A673 (cell line): ENCODE results near the gene ADAMTS5. TPM values are rescaled to one million over a fixed set of nuclear protein-coding genes. Genes with fewer than 3 reads are reported as not detected.

Experiments used
- BruUV-seq: library from RNA; stranded (reverse); fragments of 400-500 nt; replicated peaks from 2 replicates; lab custom pipeline; 2021; lab: Mats Ljungman, UMichigan
- CTCF ChIA-PET: fragments of 300-600 bp; sonication (Branson Sonifier 250); formaldehyde crosslinking; loops from one replicate; lab custom pipeline; 2022; ENCODE audit warnings: antibody characterized with exemption; lab: Charles Lee
- POLR2A ChIA-PET: fragments of 300-600 bp; sonication (Branson Sonifier 250); formaldehyde crosslinking; loops from one replicate; lab custom pipeline; 2022; ENCODE audit warnings: antibody characterized with exemption; ENCODE audit not compliant: low non-redundant PET; lab: Charles Lee
- DNase-seq: peaks from one replicate; pipeline ENCODE4 v3.0.0-alpha.2; 2015; ENCODE audit warnings: low spot score
- H3K27ac ChIP-seq: fragments of 200-600 bp; sonication (generic); 2 replicates; pipeline ENCODE4 v1.5.1; 2016; ENCODE audit warnings: mixed run types, low read depth, mild to moderate bottlenecking, mixed read lengths, antibody characterized with exemption, low read length; ENCODE audit not compliant: poor library complexity, severe bottlenecking
- H3K27me3 ChIP-seq: fragments of 200-600 bp; sonication (generic); replicated peaks from 2 replicates; pipeline ENCODE4 v1.6.1; 2017; ENCODE audit warnings: mixed run types, low read depth, mild to moderate bottlenecking, mixed read lengths, antibody characterized with exemption, low read length; ENCODE audit not compliant: insufficient read depth, poor library complexity
- H3K36me3 ChIP-seq: fragments of 200-600 bp; sonication (generic); 2 replicates; pipeline ENCODE4 v1.6.1; 2016; ENCODE audit warnings: mixed run types, mild to moderate bottlenecking, mixed read lengths, antibody characterized with exemption, low read length; ENCODE audit not compliant: insufficient read depth, poor library complexity, severe bottlenecking
- H3K4me1 ChIP-seq: fragments of 200-600 bp; sonication (generic); 2 replicates; pipeline ENCODE4 v1.6.1; 2017; ENCODE audit warnings: mixed run types, mild to moderate bottlenecking, mixed read lengths, antibody characterized with exemption, low read length; ENCODE audit not compliant: insufficient read depth, poor library complexity, severe bottlenecking
- H3K4me3 ChIP-seq: fragments of 200-600 bp; sonication (generic); 2 replicates; pipeline ENCODE4 v1.5.1; 2016; ENCODE audit warnings: low read depth, mixed run types, mild to moderate bottlenecking, mixed read lengths, low read length; ENCODE audit not compliant: poor library complexity, severe bottlenecking
- H3K9me3 ChIP-seq: fragments of 200-600 bp; sonication (generic); 2 replicates; pipeline ENCODE4 v1.6.1; 2016; ENCODE audit warnings: mixed run types, low read depth, mild to moderate bottlenecking, mixed read lengths, antibody characterized with exemption, low read length; ENCODE audit not compliant: poor library complexity, severe bottlenecking
- EZH2 ChIP-seq: fragments of 200-600 bp; sonication (generic); IDR thresholded peaks from 2 replicates; pipeline ENCODE4 v1.6.1; 2017; ENCODE audit warnings: borderline replicate concordance, low read depth, mild to moderate bottlenecking, mixed read lengths, antibody characterized with exemption, low read length; ENCODE audit not compliant: poor library complexity, severe bottlenecking
- intact Hi-C: fragments of 100-400 bp; cut with micrococcal nuclease; formaldehyde crosslinking; loops from one replicate; pipeline ENCODE4 v1.10.0; 2022; ENCODE audit not compliant: unreplicated experiment
- total RNA-seq: library from RNA; stranded (reverse); gene quantifications from 2 replicates; pipeline ENCODE4 v1.2.3, GENCODE V29; 2021
- TF ChIP-seq, protein P1 (sequence below): fragments of 300-800, 200-600 bp; sonication (generic); conservative IDR thresholded peaks from 2 replicates; pipeline ENCODE4 v1.5.1; 2017; ENCODE audit warnings: low read depth, mild to moderate bottlenecking, antibody characterized with exemption, low read length, moderate library complexity, mixed read lengths

The ADAMTS5 gene
- total RNA-seq, 1 experiment from 2014 or later, result not detected

DNA sequence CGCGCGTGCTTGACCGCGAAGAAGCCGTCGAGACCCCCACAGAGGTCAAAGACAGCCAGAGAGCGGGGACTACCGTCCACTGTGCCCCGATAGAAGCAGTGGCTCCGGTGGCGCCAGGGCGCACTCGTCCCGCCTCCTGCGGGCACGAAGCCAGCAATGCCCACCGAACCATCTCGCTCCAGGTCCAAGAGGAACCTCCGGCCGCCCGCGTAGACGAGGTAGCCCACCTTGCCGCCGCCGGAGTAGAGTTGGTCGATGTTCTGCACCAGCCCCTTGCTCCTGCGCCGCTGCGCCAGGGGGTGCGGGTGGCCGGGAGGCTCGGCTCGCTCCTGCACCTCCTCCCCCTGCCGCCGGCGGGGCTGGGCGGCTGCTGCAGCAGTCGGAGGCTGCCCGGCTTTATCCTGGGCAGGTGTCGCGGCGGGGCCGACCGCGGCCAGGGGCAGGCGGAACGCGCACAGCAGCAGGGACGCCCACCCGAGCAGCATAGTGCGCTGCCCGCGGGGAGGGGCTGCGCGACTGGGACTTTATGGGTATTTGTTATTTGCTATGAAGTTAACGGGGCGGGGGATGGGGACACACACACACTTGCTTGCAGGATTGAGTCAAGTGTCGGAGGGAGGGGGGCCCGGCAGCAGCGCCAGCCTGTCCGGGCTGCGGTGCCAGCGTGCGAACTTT, 844 bp downstream of the ADAMTS5 start:
- peak; percentile 86 for TF ChIP-seq EZH2
- TF ChIP-seq, protein P1, sequence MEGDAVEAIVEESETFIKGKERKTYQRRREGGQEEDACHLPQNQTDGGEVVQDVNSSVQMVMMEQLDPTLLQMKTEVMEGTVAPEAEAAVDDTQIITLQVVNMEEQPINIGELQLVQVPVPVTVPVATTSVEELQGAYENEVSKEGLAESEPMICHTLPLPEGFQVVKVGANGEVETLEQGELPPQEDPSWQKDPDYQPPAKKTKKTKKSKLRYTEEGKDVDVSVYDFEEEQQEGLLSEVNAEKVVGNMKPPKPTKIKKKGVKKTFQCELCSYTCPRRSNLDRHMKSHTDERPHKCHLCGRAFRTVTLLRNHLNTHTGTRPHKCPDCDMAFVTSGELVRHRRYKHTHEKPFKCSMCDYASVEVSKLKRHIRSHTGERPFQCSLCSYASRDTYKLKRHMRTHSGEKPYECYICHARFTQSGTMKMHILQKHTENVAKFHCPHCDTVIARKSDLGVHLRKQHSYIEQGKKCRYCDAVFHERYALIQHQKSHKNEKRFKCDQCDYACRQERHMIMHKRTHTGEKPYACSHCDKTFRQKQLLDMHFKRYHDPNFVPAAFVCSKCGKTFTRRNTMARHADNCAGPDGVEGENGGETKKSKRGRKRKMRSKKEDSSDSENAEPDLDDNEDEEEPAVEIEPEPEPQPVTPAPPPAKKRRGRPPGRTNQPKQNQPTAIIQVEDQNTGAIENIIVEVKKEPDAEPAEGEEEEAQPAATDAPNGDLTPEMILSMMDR, result no peak
- ChIA-PET CTCF (no interaction called here), POLR2A (no interaction called here)
- H3K4me3 ChIP-seq, result peak overlapping the region; percentile 19
- no peaks in the 10 kb centered on the region for H3K36me3 ChIP-seq
- H3K9me3 ChIP-seq, result no peaks in the 10 kb centered on the region
- intact Hi-C loops, result no loop called here
- peaks cover 100% of the 10 kb centered on the region for H3K27me3 ChIP-seq
- no peak overlapping the region for H3K27ac ChIP-seq
- peaks cover 5% of the 10 kb centered on the region for H3K4me1 ChIP-seq
- no peak for DNase-seq
- no TSS peak for BruUV-seq

DNA sequence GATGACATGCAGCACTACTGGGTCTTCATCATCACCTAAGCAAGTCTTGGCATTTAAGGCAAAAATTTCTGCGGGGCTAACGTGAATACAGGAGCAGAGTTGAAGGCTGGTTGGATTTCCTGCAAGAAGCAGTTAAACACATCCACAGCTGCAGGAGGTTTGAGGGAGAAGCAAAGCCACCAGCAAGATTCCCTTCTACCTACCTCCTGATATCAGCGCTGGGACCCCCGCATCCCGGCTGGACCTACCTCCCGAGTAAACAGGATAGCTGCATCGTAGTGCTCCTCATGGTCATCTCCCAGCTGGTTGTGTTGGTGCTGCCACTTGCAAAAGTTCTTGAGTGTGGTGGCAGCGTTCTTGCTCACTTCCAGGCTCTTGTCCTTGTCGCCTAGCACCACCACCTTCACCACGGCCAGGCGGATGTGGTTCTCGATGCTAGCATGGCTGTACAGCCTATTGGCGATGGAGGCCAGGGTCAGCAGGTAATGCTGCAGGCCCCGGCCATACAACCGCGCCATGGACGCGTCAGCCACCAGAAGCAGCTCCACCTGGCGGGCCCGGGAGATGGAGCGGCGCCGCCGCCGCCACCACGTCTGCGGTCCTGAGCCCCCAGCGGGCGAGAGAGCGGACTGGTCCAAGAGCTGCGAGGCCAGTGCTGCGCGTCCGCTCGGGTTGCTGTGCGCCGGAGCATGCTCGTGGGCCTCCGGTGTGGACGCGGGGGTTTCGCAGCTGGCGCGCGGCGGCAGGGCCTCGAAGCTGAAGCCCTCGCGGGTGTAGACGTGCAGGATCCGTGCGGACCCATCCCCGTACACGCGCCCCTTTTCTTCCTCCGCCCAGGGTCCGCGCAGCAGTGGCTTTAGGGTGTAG, 1.6 kb downstream of the ADAMTS5 start:
- no peak for DNase-seq
- Histone ChIP-seq H3K27ac (no peak overlapping the region), H3K27me3 (peaks cover 100% of the 10 kb centered on the region), H3K36me3 (no peaks in the 10 kb centered on the region), H3K4me3 (no peak overlapping the region), H3K9me3 (no peaks in the 10 kb centered on the region), H3K4me1 (peaks cover 5% of the 10 kb centered on the region)
- ChIA-PET POLR2A (no interaction called here), CTCF (interaction anchor here (0.5 kb wide), 1 partner anchor 1373 kb away, joined by 4 read pairs; no protein-coding TSS in a partner anchor)
- no TSS peak for BruUV-seq
- intact Hi-C loops, result no loop called here
- TF ChIP-seq, protein P1, result peak; percentile 44; the same call in 1 of the 2 replicates
- TF ChIP-seq EZH2, result no peak

DNA sequence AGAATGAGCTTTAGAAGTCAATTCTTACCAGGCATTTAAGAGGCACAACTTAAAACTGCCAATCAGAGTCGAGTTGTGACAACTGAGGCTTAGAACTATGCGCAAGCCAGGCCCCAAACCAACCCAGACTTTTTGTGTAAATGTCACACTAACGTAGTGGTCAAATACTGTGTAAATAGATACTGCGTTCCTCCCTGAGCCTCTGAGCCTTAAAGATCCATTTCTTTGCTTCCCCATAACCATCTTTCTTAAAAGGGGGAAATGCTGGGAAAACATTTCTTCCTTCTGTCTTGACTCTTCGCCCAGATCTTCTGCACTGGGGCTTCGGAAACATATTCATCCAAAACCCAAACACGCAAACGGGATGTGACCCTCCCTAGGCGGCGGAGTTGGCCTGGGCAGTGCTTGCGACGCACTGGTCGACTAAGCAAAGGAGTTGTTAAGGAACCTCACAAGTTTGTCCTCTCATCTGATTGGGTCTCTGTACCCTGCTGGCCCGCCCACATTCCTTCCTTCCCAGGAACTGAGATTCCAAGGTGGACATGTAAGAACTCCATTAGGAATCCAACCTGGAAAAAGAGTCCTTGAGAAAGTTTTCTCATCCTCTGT, 2.6 kb downstream of the ADAMTS5 start:
- TF ChIP-seq, protein P1, result no peak
- TF ChIP-seq EZH2, result no peak
- Histone ChIP-seq H3K36me3 (no peaks in the 10 kb centered on the region), H3K4me3 (no peak overlapping the region), H3K27ac (no peak overlapping the region), H3K9me3 (no peaks in the 10 kb centered on the region), H3K27me3 (peaks cover 99% of the 10 kb centered on the region), H3K4me1 (peaks cover 5% of the 10 kb centered on the region)
- intact Hi-C loops, result no loop called here
- no TSS peak for BruUV-seq
- no peak for DNase-seq
- ChIA-PET POLR2A (no interaction called here), CTCF (no interaction called here)
